Keratinocyte (primary cell): ENCODE data around the gene HSD17B14.
"Not testable (repeated sequence)": the region's sequence is repeated elsewhere in the genome, so short reads cannot be mapped to it uniquely, and the experiment has no call there.

Source experiments
- CTCF ChIP-seq, 3 experiments: IDR thresholded peaks in 1 of 3; conservative IDR thresholded peaks in 1 of 3; optimal IDR thresholded peaks in 1 of 3; 2 replicates in 2 of 3; 3 replicates in 1 of 3; pipeline versions ENCODE3 to v1.5.1; 2011; ENCODE audit warnings: low read length in 3 of 3, mild to moderate bottlenecking in 3 of 3, moderate library complexity in 2 of 3, control low read depth in 1 of 3, inconsistent platforms in 1 of 3; ENCODE audit not compliant: insufficient read depth in 2 of 3; ENCODE audit errors: extremely low read depth in 1 of 3
- EZH2 ChIP-seq: IDR thresholded peaks from one replicate; pipeline ENCODE4 v1.6.1; 2012; ENCODE audit warnings: inconsistent platforms, mild to moderate bottlenecking, low read length, moderate library complexity

- not testable (repeated sequence) for TF ChIP-seq CTCF (optimal IDR thresholded peaks at IDR 0.05 in 1 of 3, IDR thresholded peaks at IDR 0.05 in 1 of 3, conservative IDR thresholded peaks at IDR 0.05 in 1 of 3; ENCODE audit: extremely low read depth in 1 of 3, insufficient read depth in 2 of 3, low read length in 3 of 3); EZH2
These were observed 70.5 kb downstream of the HSD17B14 start for GRCh38 chr19:48765816-48766215.
